Osteoblast (primary cell): ENCODE results near the gene DDN. TPM values are rescaled to one million over a fixed set of nuclear protein-coding genes. Genes with fewer than 3 reads are reported as not detected.

Experiments
- DNase-seq: peaks from one replicate; pipeline ENCODE4 v3.0.0; 2011; ENCODE audit warnings: low spot score, mixed read lengths; ENCODE audit not compliant: insufficient read length; ENCODE audit errors: missing footprints
- H2AFZ ChIP-seq: 2 replicates; pipeline ENCODE4 v1.6.0; 2011; ENCODE audit warnings: mild to moderate bottlenecking, low read length
- H3K27ac ChIP-seq: 2 replicates; pipeline ENCODE4 v1.5.1; 2011; ENCODE audit warnings: mild to moderate bottlenecking, low read depth, low read length, moderate library complexity
- H3K27me3 ChIP-seq: 2 replicates; pipeline ENCODE4 v1.6.0; 2012; ENCODE audit warnings: mild to moderate bottlenecking, control low read depth, inconsistent platforms, low read length, moderate library complexity; ENCODE audit not compliant: insufficient read depth
- H3K36me3 ChIP-seq: 2 replicates; pipeline ENCODE4 v1.5.1; 2011; ENCODE audit warnings: mild to moderate bottlenecking, low read length, control low read depth, moderate library complexity; ENCODE audit not compliant: insufficient read depth
- H3K4me1 ChIP-seq: 2 replicates; pipeline ENCODE4 v1.5.1; 2011; ENCODE audit warnings: mild to moderate bottlenecking, low read length, control low read depth, moderate library complexity; ENCODE audit not compliant: insufficient read depth
- H3K4me2 ChIP-seq: 2 replicates; pipeline ENCODE4 v1.6.0; 2011; ENCODE audit warnings: mild to moderate bottlenecking, low read length; ENCODE audit not compliant: insufficient read depth
- H3K4me3 ChIP-seq: fragments of 200-600 bp; sonication (generic); 3 replicates; pipeline ENCODE4 v1.5.1; 2012; ENCODE audit warnings: mild to moderate bottlenecking, low read length, inconsistent platforms; ENCODE audit not compliant: insufficient read depth
- H3K79me2 ChIP-seq: 2 replicates; pipeline ENCODE4 v1.6.0; 2012; ENCODE audit warnings: mild to moderate bottlenecking, low read length, control low read depth, inconsistent platforms; ENCODE audit not compliant: insufficient read depth
- H3K9me3 ChIP-seq: 2 replicates; pipeline ENCODE4 v1.5.1; 2011; ENCODE audit warnings: low read depth, low read length, control low read depth
- H4K20me1 ChIP-seq: 2 replicates; pipeline ENCODE4 v1.6.0; 2012; ENCODE audit warnings: mild to moderate bottlenecking, low read length, control low read depth; ENCODE audit not compliant: insufficient read depth
- total RNA-seq: library from RNA; depleted of rRNA; stranded (reverse); fragments of >200 nt; gene quantifications from 2 replicates; pipeline ENCODE4 v1.2.3, GENCODE V29; 2012
- TF ChIP-seq, protein P1 (sequence below): IDR thresholded peaks from 2 replicates; pipeline ENCODE4 v1.5.1; 2011; ENCODE audit warnings: mild to moderate bottlenecking, low read depth, low read length, moderate library complexity; ENCODE audit errors: extremely low read depth

DDN gene
- total RNA-seq, 1 donor: under 0.01 TPM

DNA sequence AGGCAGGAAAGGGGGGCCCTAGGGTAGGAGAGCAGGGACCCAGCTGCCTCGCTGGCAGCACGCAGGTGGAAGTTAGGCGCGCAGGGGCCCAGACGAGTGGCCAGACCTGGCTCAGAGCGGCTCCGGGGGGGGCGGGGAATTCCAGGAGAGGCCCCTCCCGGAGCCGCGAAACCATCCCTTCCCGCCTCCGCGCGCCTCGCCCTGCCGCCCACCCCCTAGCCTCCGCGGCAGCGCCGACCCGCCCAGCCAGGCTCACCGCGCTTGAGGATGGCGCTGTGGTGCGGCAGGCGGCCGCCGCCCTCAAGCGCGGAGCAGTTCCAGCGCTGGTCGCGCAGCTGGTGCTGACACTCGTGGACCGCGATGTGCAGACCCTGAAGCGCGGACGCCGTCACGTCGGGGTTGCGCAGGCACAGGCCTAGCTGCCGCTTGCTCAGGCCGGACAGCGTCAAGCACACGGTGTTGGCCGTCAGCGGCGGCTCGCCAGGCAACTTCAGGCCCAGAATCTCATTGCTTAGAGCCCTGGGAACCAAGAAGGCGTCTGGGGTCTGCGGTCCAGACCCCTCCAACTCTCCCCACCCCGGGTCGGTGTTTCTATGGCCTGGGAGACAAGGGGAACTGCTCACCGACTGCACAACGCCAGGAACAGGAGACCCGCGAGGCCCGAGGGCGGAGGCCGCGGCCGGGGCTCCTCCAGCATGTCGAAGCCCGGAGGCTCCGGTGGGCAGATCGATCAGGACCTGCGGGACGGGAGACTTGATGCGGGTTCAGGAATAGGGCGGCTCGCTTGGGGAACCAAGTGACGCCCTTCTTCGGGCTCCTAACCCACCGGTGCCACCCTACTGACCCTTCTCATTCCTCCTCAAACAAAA lies 29.1 kb downstream of the DDN start:
- no peaks in the 10 kb centered on the region for H3K79me2 ChIP-seq
- H3K27me3 ChIP-seq: peaks cover 42% of the 10 kb centered on the region
- H2AFZ ChIP-seq: no peak overlapping the region
- TF ChIP-seq, protein P1, sequence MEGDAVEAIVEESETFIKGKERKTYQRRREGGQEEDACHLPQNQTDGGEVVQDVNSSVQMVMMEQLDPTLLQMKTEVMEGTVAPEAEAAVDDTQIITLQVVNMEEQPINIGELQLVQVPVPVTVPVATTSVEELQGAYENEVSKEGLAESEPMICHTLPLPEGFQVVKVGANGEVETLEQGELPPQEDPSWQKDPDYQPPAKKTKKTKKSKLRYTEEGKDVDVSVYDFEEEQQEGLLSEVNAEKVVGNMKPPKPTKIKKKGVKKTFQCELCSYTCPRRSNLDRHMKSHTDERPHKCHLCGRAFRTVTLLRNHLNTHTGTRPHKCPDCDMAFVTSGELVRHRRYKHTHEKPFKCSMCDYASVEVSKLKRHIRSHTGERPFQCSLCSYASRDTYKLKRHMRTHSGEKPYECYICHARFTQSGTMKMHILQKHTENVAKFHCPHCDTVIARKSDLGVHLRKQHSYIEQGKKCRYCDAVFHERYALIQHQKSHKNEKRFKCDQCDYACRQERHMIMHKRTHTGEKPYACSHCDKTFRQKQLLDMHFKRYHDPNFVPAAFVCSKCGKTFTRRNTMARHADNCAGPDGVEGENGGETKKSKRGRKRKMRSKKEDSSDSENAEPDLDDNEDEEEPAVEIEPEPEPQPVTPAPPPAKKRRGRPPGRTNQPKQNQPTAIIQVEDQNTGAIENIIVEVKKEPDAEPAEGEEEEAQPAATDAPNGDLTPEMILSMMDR: no peak
- peaks cover 39% of the 10 kb centered on the region for H3K4me1 ChIP-seq
- H4K20me1 ChIP-seq: peaks cover 4% of the 10 kb centered on the region
- no peaks in the 10 kb centered on the region for H3K9me3 ChIP-seq
- no peak overlapping the region for H3K4me3 ChIP-seq
- peak; percentile 85 for DNase-seq
- no peak overlapping the region for H3K27ac ChIP-seq
- H3K36me3 ChIP-seq: no peaks in the 10 kb centered on the region
- H3K4me2 ChIP-seq: no peak overlapping the region

DNA sequence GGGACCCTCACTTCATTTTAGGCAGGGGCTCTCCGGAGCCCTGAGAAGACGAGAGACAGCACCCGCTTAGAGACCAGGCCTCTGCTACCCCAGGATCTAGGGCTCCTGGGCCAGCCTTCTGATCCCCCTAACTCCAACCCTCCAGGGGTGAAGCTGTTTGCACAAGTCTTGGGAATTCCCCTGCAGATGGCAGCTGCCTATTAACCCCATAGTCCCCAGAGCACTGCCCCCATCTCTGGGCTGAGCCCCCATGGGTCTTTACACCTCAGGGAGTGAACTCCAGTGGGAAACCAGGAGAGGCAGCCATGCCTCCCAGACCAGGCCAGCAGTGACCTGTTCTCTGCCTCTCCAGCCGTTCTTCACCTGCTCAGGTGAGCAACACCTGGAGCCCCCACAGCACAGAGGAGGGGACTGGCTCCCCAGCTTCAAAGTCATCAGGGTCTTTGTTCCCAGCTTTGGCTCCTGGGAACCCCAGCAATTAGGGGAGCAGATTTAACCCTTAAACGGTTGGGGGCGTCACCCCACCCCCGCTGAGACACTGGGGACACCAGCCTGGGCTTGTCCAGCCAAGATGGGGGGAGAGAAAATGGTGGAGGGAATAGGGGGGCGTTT lies 29.9 kb downstream of the DDN start:
- Histone ChIP-seq H2AFZ (no peak overlapping the region), H3K36me3 (no peaks in the 10 kb centered on the region), H3K79me2 (no peaks in the 10 kb centered on the region), H3K9me3 (no peaks in the 10 kb centered on the region), H3K4me3 (no peak overlapping the region), H3K4me2 (no peak overlapping the region), H3K27ac (no peak overlapping the region), H3K27me3 (peaks cover 42% of the 10 kb centered on the region), H3K4me1 (peaks cover 33% of the 10 kb centered on the region), H4K20me1 (peaks cover 4% of the 10 kb centered on the region)
- TF ChIP-seq, protein P1: no peak
- peak; percentile 69 for DNase-seq

DNA sequence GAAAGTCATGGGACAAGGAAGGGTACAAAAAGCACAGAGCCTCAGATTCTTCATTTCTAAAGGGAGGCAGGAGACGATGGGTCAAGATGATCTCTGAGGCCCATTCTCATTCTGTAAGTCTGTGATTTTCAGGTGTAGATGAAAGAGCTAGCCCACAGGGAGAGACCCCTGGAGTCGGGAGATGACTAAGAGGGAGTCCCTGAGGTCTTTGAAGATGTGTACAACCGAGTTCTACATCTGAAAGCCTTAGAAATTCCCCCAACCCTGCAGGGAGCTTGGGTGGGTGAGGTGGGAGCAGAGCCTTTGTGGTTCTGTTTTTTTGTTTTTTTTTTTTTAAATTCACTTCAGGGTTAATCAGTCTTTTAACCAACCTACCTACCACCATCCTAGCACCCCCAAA lies 30.7 kb downstream of the DDN start:
- Histone ChIP-seq H3K36me3 (no peaks in the 10 kb centered on the region), H2AFZ (no peak overlapping the region), H3K4me2 (no peak overlapping the region), H3K4me3 (no peak overlapping the region), H3K4me1 (peaks cover 25% of the 10 kb centered on the region), H3K27ac (no peak overlapping the region), H3K79me2 (no peaks in the 10 kb centered on the region), H3K27me3 (peaks cover 42% of the 10 kb centered on the region), H4K20me1 (peaks cover 4% of the 10 kb centered on the region), H3K9me3 (no peaks in the 10 kb centered on the region)
- TF ChIP-seq, protein P1: no peak
- DNase-seq: peak; percentile 36

DNA sequence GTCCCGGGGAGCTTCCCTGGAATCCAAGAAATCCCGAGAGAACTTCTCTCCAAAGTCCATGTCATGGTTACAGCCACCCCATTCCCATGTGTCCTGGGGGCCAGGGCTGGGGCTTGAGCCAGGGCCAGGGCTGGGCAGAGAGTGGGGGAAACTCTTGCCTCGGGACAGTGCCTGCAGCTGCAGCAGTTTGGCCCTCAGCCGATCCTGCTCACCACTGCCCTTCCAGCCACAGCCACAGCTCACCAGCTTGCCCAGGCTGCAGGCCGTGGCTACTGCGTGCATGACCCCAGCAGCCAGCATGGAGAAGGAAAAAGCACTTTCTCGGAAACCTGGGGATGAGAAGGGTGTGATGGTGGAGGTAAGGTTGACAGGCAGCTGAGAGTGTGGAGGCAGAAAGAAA lies 31.2 kb downstream of the DDN start:
- H2AFZ ChIP-seq: no peak overlapping the region
- H3K4me1 ChIP-seq: peaks cover 25% of the 10 kb centered on the region
- no peak overlapping the region for H3K27ac ChIP-seq
- TF ChIP-seq, protein P1: no peak
- H4K20me1 ChIP-seq: peaks cover 4% of the 10 kb centered on the region
- no peaks in the 10 kb centered on the region for H3K9me3 ChIP-seq
- no peak overlapping the region for H3K4me3 ChIP-seq
- H3K4me2 ChIP-seq: no peak overlapping the region
- no peaks in the 10 kb centered on the region for H3K36me3 ChIP-seq
- H3K79me2 ChIP-seq: no peaks in the 10 kb centered on the region
- DNase-seq: peak; percentile 82
- H3K27me3 ChIP-seq: peaks cover 42% of the 10 kb centered on the region
